ENCODE results near the gene AVL9. TPM values are rescaled to one million over a fixed set of nuclear protein-coding genes. Genes with fewer than 3 reads are reported as not detected.

AVL9 gene
- total and polyA plus RNA-seq, 2 of the 4 experiments (the other 2 are of a cell fraction) = 13.1 to 21.7 TPM

DNA sequence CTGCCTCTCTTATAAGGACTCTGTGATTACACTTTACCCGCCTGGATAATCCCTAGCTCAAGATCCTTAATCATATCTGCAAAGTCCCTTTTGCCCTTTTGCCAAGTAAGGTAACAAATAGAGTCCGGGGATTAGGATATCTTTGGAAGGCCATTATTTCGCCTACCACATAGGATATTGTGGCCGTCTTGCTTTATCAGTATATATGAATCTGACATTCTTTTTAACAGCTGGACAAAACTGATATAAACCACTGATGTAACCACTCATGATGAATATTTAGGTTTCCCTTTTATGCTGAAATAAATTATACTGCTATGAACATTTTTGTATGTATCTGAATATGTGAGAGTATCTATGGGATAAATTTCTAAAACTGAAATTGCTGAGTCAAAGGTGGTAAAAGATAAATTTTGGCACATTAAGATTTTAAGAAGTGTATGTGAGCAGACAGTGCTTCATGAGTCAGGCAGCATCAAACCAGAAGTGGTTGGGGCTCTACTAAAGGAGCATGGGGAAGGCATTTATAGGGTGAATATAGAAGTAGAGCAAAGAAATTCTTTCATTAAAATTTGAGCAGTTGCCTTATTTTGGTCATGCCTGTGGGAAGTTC is 44.7 kb downstream of the AVL9 start:
- ChIA-PET POLR2A (ENCODE audit: unreplicated experiment) (no interaction called here), CTCF (no interaction called here)
- no peak overlapping the region for H3K9ac ChIP-seq (ENCODE audit: low read depth, low read length)
- H2AK5ac ChIP-seq (ENCODE audit: low read depth, low read length) = no peak overlapping the region
- DNase-seq (no peak), ATAC-seq (ENCODE audit: low read depth) (no peak)
- H3K9me1 ChIP-seq (ENCODE audit: insufficient read depth, low read length) = peaks cover 12% of the 10 kb centered on the region
- H2BK5ac ChIP-seq (ENCODE audit: low read depth, low read length, poor library complexity, severe bottlenecking) = no peak overlapping the region
- intact Hi-C loops (cut with micrococcal nuclease) (no loop called here), dilution Hi-C loops (cut with HindIII; ENCODE audit: low sequenced_read_pairs, unreplicated experiment) (no loop called here), in situ Hi-C loops (cut with MboI; ENCODE audit: low sequenced_read_pairs) (no loop called here)
- H3K4me3 ChIP-seq (ENCODE audit: insufficient read depth, low read depth, low read length) = no peak overlapping the region
- no peak overlapping the region for H3K4ac ChIP-seq (ENCODE audit: low read depth, low read length)
- H4K5ac ChIP-seq (ENCODE audit: low read depth, low read length) = no peak overlapping the region
- H3K4me1 ChIP-seq (ENCODE audit: control insufficient read depth, insufficient read depth, low read length) = peaks cover 3% of the 10 kb centered on the region
- no peak overlapping the region for H3K18ac ChIP-seq (ENCODE audit: low read depth, low read length)
- H2AFZ ChIP-seq (replicated peaks; ENCODE audit: low read length, poor library complexity) = no peak overlapping the region
- no peak overlapping the region; the same call in 1 of the 2 replicates for H3K23ac ChIP-seq (ENCODE audit: low read depth, low read length)
- BruUV-seq (replicated peaks) = no TSS peak
- H4K20me1 ChIP-seq (ENCODE audit: insufficient read depth, low read length) = peaks cover 18% of the 10 kb centered on the region; the same call in 1 of the 2 replicates
- no peaks in the 10 kb centered on the region for H3K27me3 ChIP-seq (ENCODE audit: control insufficient read depth, insufficient read depth, low read length)
- no peak overlapping the region for H3K14ac ChIP-seq (replicated peaks; ENCODE audit: low read depth, low read length)
- no peak overlapping the region for H4K91ac ChIP-seq (ENCODE audit: insufficient read depth, low read depth, low read length)
- H2BK15ac ChIP-seq (ENCODE audit: low read depth, low read length) = no peak overlapping the region
- H3K79me1 ChIP-seq (ENCODE audit: low read depth in 1 of 2, low read length in 2 of 2) = peaks cover 24 to 59% of the 10 kb centered on the region in 2 experiments
- H3K56ac ChIP-seq (ENCODE audit: extremely low read depth, insufficient read depth, low read length) = no peak overlapping the region
- H3K27ac ChIP-seq (ENCODE audit: insufficient read depth, low read length) = no peak overlapping the region
- no CpG with 5 or more reads among the region's 4 CpGs for WGBS, 2 experiments (ENCODE audit: extremely low coverage in 2 of 2, insufficient read length in 1 of 2)
- H4K8ac ChIP-seq (ENCODE audit: low read depth in 2 of 2, low read length in 2 of 2) = no peak overlapping the region
- no peaks in the 10 kb centered on the region for H3K9me3 ChIP-seq (ENCODE audit: control insufficient read depth, insufficient read depth, low read length)
- TF ChIP-seq SMC3 (IDR thresholded peaks at IDR 0.05; ENCODE audit: low read depth, low read length) (no peak), MAFK (IDR thresholded peaks at IDR 0.05; ENCODE audit: low read depth, low read length) (no peak), CHD1 (IDR thresholded peaks at IDR 0.05; ENCODE audit: low read depth, low read length) (no peak), RFX5 (IDR thresholded peaks at IDR 0.05; ENCODE audit: low read depth, low read length) (no peak), CEBPB (IDR thresholded peaks at IDR 0.05; ENCODE audit: low read depth, low read length) (no peak), MXI1 (IDR thresholded peaks at IDR 0.05; ENCODE audit: borderline replicate concordance, low read depth, low read length) (no peak), MAZ (IDR thresholded peaks at IDR 0.05; ENCODE audit: borderline replicate concordance, low read depth, low read length) (no peak), RCOR1 (IDR thresholded peaks at IDR 0.05; ENCODE audit: insufficient replicate concordance, low read length) (no peak), FOS (IDR thresholded peaks at IDR 0.05; ENCODE audit: low read depth, low read length) (no peak), POLR2A (IDR thresholded peaks at IDR 0.05; ENCODE audit: low read depth, low read length) (no peak), NFE2L2 (IDR thresholded peaks at IDR 0.05; ENCODE audit: low read depth, low read length) (no peak), RAD21 (IDR thresholded peaks at IDR 0.05; ENCODE audit: low read length) (no peak), BHLHE40 (IDR thresholded peaks at IDR 0.05; ENCODE audit: low read depth, low read length) (no peak)
- TF ChIP-seq, protein P1, sequence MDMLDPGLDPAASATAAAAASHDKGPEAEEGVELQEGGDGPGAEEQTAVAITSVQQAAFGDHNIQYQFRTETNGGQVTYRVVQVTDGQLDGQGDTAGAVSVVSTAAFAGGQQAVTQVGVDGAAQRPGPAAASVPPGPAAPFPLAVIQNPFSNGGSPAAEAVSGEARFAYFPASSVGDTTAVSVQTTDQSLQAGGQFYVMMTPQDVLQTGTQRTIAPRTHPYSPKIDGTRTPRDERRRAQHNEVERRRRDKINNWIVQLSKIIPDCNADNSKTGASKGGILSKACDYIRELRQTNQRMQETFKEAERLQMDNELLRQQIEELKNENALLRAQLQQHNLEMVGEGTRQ (IDR thresholded peaks at IDR 0.05; ENCODE audit: low read depth, low read length) = no peak
- TF ChIP-seq, protein P2, sequence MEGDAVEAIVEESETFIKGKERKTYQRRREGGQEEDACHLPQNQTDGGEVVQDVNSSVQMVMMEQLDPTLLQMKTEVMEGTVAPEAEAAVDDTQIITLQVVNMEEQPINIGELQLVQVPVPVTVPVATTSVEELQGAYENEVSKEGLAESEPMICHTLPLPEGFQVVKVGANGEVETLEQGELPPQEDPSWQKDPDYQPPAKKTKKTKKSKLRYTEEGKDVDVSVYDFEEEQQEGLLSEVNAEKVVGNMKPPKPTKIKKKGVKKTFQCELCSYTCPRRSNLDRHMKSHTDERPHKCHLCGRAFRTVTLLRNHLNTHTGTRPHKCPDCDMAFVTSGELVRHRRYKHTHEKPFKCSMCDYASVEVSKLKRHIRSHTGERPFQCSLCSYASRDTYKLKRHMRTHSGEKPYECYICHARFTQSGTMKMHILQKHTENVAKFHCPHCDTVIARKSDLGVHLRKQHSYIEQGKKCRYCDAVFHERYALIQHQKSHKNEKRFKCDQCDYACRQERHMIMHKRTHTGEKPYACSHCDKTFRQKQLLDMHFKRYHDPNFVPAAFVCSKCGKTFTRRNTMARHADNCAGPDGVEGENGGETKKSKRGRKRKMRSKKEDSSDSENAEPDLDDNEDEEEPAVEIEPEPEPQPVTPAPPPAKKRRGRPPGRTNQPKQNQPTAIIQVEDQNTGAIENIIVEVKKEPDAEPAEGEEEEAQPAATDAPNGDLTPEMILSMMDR (conservative IDR thresholded peaks at IDR 0.05; ENCODE audit: low read depth, low read length) = no peak
- TF ChIP-seq, protein P3, sequence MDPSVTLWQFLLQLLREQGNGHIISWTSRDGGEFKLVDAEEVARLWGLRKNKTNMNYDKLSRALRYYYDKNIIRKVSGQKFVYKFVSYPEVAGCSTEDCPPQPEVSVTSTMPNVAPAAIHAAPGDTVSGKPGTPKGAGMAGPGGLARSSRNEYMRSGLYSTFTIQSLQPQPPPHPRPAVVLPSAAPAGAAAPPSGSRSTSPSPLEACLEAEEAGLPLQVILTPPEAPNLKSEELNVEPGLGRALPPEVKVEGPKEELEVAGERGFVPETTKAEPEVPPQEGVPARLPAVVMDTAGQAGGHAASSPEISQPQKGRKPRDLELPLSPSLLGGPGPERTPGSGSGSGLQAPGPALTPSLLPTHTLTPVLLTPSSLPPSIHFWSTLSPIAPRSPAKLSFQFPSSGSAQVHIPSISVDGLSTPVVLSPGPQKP (IDR thresholded peaks at IDR 0.05; ENCODE audit: borderline replicate concordance, low read depth, low read length) = no peak
- H3K36me3 ChIP-seq (ENCODE audit: control insufficient read depth, insufficient read depth, low read length) = peaks cover 6% of the 10 kb centered on the region
- no peak overlapping the region for H2BK20ac ChIP-seq (ENCODE audit: low read depth, low read length)
- no peak overlapping the region for H3K4me2 ChIP-seq (ENCODE audit: low read depth, low read length)
- H2BK120ac ChIP-seq (ENCODE audit: low read depth, low read length) = no peak overlapping the region
- no peak overlapping the region for H2AK9ac ChIP-seq (replicated peaks; ENCODE audit: low read depth, low read length, poor library complexity)

Data from IMR-90 (cell line).